Activated effector memory CD4-positive, alpha-beta T cell treated with anti-CD3 and anti-CD28 coated beads, Interleukin-2, amount 50 U/mL, for 16 hours (primary cell): Measurements from ENCODE around the gene JAK1.

Source experiments
- DNase-seq: peaks from one replicate; pipeline ENCODE4 v3.0.0-alpha.2; 2020

JAK1 gene

GRCh38 chr1:64857347-64857746, 109.0 kb downstream of the JAK1 start:
- no peak for DNase-seq

DNA sequence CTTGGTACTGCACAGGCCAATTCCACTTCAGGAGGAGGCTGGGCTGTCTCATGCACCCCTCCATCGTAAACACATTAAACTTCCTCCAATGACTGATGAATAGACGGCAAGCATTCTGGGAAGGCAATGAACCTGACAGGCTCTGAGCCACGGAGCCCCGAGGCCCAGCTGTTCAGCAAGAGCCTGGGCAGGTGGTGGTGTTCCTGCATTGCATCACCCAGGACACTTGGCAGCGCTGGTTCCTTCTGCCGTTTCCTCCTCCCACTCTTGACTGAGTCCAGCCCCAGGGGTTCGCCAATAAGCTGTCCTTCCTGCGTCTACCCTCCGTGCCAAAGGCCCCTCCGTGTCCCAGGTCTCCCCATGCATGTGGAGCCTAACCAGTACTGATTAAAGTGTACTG, 109.8 kb downstream of the JAK1 start:
- DNase-seq = no peak

- DNase-seq = no peak
Observed at GRCh38 chr1:64855557-64855956, 110.8 kb downstream of the JAK1 start.

DNA sequence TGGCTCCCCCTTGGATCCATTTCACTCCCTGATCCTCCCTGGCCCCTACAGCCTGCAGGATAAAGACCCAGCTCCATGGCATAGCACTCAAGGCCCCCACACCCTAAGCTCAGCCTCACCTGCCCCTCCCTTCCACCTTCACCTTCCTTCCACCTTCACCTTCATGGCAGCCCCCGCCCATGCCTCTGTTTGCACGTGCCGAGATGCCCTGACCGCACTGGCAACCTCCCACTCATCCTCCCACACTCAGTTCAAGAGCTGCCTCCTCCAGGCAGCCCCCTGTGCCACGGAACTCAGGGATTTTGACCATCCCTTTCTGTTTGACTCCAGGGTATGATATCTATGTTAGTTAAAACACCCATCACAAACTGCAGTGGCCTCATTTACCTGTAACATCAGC, 111.7 kb downstream of the JAK1 start:
- no peak for DNase-seq

- DNase-seq = no peak
Observed at GRCh38 chr1:64851664-64852063, 114.7 kb downstream of the JAK1 start.

DNA sequence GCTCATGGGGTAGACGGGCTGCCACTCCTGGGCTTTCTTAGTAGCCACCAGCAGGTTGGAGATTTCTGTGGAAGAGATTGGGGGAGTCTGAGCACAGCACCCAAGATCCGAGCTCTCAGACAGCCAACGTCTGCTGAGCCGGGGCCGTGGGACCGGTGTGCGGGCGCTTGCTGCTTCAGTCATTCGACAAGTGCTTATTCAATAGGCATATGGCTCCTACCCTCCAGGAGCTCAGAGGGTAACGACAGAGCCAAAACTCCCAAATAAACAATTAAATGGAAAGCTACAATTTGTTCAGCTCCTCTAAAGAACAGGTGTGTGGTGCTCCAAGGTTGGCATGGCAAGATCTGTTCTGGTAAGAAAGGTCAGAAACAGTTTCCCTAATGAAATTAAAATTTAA, 115.5 kb downstream of the JAK1 start:
- no peak for DNase-seq

GRCh38 chr1:64849942-64850341, 116.4 kb downstream of the JAK1 start:
- no peak for DNase-seq

- DNase-seq = no peak
Observed at GRCh38 chr1:64848803-64849202, 117.5 kb downstream of the JAK1 start.

- no peak for DNase-seq
Observed at GRCh38 chr1:64848136-64848535, 118.2 kb downstream of the JAK1 start.

DNA sequence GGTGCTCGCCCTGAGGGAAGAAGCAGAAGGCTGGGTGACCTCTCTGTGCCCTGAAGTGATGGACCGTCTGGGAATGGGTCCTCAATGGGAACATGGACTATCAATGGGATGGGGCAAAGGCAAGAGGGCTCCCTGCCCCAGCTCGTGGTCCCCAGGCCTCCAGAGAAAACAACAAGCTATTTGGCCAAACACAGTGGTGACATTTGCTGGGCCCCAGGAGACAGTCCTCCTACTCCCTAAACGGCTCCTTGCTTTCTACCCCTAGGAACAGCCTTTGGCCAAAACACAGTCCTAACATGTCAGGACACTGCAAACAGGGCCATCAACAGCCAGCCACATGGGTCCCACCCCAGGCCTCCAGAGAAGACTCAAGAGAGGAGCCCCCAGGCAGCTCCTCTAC, 118.7 kb downstream of the JAK1 start:
- DNase-seq = no peak

DNA sequence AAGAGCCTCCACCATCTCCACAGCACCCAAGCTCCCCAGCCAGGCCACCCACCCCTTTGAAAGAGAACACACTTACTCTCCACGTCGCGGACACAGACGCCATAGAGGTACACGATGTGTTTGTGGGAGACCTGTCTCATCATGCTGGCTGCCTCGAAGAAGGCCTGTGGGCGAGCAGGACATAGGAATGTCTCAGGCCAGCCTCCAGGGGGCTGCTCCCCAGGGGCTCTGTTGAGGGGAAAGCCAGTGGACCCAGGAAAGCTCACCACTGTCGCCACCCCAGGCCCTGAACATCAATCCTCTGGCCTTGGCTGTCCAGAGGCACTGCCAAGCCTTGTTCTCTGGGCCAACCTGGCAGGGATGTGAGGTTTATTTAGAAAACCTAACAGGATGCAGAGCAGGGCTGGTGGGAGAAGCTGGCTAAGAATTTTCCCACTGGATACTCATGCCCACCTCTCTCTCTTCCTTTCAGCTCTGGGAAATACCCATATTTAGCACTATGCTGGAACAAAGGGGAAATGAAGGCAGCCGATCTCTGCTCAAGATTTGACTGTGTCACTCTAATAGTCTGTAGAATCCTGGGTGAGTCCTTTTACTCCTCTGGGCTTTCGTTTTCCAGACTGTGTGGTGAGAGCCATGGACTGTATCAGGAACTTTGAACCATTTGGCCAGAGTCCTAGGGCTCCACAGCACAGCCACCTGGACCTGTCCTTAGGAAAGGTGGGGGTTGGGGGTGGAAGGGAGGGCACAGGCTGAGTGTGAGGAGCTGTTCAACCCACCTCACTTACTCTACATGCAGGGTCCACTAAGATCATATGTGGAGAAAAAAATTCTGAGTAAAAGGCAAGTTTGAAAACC, 119.5 kb downstream of the JAK1 start:
- no peak for DNase-seq

DNA sequence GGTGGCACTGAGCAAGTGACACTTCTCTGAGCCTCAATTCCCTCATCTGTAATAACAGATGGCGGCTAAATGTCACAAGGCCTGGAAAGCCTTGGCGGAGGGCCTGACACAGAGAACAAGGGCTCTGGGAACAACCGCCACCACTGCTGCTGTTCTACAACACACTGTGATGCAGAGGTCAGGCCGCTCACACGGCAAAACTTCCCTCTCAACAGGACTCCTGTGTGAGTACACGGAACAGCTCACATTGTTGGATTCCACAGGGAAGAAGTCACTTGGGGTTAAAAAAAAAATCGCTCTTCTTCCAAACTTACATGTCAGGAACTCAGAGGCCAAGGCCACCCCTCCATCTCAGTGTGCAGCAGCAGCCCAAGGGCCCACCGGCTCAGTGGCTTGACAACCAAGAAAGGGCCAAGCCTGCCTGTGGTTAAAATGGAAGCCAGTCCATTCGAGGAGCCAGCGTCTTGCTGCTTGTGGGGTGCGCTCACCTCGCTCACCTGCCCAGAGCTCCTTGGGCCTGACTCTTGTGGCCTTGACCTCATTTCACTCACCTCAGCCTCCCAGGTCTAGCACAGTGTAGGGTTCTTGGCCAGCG, 120.4 kb downstream of the JAK1 start:
- DNase-seq = no peak

DNA sequence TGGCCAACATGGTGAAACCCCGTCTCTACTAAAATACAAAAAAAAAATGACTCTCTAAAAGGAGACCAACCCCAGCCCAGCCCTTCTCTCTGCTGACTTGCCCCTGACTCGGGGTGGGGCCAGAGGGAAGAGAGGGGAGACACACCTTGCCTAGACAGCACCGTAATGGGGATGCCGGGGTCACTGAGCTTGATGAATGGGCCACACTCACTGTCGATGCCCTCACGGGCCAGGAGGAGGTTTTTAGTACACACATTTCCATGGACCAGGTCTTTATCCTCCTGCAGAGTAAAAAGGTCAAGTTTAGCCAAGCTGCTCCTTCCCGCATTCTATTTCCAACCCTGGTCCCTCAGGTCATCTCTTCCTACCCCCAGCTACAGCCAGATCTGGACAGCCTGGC, 121.7 kb downstream of the JAK1 start:
- no peak for DNase-seq

DNA sequence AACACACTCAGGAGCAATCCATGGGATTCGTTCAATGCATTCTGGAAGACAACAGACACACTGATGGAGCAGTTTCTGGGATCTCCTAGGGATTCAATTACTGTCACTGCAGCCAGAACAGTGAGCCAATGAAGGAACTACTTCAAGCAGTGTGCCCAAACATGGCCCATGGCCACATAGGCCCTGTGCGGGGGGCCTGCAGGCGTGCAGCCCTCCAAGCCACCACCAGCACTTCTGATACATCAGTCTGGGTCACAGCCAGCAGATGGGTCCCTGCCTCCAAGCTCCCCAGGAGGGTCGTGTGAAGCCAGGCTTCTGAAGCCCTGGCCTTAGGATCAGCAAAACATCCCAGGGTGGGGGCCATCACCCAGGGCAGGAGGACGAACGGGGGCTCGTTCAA, 122.2 kb downstream of the JAK1 start:
- DNase-seq = no peak

GRCh38 chr1:64843675-64844074, 122.7 kb downstream of the JAK1 start:
- DNase-seq = no peak

DNA sequence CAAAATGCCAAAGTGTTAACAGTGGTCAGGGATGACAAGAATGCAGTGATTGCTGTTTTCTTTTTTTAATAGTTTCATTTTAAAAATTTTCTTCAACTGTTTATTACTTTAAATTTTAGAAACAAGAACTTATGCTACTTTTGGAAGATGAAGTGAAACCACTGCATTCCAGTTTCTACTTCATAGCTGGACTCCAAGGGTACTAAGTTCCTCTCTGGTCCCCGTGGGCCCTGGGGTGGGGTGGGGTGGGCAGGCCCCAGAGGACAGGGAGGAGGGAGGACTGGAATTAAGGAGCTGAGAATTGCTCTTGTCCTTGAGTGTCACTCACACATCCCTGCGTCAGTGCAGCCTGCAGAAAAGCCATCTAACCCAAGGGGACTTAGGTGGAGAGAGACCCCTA, 124.1 kb downstream of the JAK1 start:
- DNase-seq = no peak

DNA sequence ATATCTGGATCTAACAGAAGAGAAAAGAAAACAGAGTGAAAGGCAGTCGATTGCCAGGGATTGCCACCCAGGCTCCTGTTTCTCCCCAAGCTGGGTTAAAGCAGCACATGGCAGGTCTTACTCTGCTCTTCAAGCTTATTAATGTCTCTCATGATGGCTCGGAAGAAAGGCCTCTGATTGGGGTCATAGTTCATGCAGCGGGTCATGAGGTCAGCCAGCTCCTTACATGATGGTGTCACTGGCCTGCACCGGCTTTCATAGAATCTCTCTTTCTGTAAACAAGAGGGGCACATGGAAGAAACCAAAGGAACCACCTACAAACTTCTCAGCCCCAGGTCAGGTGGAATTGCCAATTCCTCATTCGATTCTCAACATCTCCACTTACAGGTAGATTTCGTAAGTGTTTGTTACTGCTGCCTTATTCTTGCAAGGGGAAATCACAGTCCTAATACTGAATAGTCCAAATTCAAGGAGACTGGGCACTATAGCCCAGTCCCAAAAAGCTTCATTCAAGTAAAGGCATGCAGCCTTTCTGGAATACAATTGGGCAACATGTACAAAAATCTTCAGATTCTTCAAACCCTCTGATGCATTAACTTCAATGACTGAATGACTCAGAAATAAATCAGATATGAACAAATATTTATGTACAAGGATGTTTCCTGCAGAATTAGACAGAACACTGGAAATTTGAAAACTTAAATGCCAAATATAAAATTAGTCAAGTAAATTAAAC, 124.9 kb downstream of the JAK1 start:
- no peak for DNase-seq

DNA sequence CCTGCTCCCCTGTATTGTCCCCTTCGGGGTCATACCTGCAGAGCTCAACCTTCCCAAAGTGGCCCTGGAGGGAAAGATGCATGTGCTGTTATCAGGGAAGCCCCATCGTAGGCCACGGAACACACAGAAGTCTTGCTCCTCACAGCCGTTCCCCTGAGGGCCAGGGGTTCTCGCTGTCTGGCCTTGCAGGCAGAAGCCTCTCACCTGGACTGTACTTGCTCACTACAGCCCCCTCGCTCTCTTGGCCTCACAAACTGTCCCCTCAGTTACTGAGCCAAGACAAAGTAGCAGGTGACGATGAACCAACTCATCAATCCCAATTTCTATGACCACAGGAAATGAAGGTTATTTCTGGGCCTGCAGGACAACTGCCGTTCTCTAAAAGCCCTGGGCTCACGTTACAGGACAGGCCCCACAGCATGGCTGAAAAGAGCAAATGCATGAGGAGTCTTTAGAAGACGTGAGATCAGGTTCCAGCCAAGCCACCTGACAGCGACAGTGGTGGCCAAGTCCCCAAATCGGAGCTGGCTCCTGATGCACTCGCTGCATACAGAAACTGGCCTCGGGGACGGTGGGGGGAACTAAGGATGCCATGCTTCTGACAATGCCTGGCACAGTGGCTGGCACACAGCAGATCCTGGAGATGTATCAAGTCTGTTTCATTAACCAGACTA, 126.5 kb downstream of the JAK1 start:
- no peak for DNase-seq

DNA sequence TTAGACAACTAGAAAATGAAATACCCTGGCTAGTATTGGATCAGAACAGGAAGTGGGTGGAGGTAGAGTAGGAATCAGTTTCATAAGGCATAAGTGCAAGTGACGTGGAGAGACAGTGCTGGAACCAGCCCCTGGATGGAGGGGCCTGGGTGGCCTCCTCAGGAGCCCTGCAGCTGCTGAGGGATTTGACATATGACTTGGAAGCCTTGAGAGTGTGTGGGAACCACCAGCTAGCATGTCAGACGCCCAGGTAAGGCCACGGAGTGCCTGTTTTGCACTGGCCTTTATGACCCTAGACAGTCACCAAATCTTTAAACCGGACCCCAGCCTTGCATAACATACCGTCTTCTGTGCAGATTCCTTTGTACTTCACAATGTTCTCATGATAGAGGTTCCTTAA, 127.1 kb downstream of the JAK1 start:
- DNase-seq = no peak

DNA sequence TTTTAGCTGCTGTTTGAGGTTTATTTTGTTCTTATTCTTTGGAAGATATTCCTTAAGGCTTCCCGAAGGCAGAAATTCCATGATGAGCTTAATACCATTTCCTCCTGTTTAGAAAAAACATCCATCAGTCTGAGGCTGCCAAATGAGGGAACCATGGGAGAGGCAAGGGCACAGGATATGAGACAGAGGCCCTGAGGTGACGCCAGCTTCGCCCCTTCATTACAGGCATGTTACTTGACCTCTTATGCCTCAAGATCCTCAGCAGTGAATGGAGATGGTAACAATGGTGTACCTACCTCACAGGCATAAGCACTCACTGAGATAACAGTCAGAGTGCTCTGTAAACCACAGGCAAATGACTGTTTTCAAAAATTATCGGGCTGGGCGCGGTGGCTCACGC, 127.9 kb downstream of the JAK1 start:
- no peak for DNase-seq

DNA sequence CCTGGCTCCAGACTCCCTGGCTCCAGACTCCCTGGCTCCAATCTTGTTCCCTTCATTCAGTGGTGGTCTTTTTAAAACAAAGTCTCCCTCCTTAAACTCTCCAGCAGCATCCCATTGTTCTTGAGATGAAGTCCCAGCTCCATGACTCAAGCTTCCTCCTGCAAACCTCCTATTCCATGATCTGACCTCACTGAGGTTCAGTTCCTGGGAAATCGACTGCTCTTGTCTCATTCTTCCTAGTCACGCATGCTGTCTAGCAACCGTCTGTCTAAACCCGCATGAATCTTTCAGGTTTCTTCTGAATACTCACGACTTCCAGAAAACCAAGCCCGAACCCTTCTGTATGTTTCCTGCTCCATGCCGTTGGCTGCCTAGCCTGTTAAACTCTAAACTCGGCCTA, 129.5 kb downstream of the JAK1 start:
- no peak for DNase-seq

DNA sequence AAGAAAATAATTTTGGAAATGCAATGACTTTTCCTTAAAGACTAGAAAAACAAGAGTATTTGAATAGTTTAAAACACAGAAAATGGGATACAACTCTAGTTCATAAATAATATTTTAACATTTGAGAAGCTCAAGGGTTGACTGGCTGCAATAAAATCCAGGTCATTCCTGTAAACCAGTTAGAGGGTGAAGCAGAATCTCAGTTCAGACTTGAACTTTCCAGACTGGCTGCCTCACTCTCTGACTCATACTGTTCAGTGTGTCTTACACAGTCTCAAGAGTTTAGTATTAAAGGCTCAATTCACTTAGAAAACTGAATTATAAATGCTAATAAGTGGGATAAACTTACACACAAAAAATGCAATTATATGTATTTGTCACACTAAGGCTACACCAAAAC, 131.6 kb downstream of the JAK1 start:
- DNase-seq = no peak

- no peak for DNase-seq
Observed at GRCh38 chr1:64830030-64830651, 136.2 kb downstream of the JAK1 start.
